Tibial nerve (tissue), 4 donors: Measurements from ENCODE around the gene DDX55.

Source experiments
- EP300 ChIP-seq, 2 donors: sonication (generic); formaldehyde crosslinking; IDR thresholded peaks; one replicate each; pipeline ENCODE4 v1.6.1; 2017; ENCODE audit warnings: antibody characterized with exemption in 2 of 2, mild to moderate bottlenecking in 1 of 2
- POLR2A ChIP-seq, 2 donors: fragments of 450-650 bp; IDR thresholded peaks; one replicate each; pipeline ENCODE4 v1.6.1; 2017; ENCODE audit warnings: antibody characterized with exemption in 2 of 2, mild to moderate bottlenecking in 2 of 2, moderate library complexity in 2 of 2
- TF ChIP-seq, protein P1 (sequence below), 5 experiments: fragments of 200-600 bp in 3 of 5; fragments of 450-650 bp in 2 of 5; sonication (generic) in 3 of 5; IDR thresholded peaks; one replicate each; pipeline ENCODE4 v1.5.1; 2016 to 2019; ENCODE audit warnings: antibody characterized with exemption in 5 of 5, mild to moderate bottlenecking in 3 of 5, moderate library complexity in 2 of 5

DNA sequence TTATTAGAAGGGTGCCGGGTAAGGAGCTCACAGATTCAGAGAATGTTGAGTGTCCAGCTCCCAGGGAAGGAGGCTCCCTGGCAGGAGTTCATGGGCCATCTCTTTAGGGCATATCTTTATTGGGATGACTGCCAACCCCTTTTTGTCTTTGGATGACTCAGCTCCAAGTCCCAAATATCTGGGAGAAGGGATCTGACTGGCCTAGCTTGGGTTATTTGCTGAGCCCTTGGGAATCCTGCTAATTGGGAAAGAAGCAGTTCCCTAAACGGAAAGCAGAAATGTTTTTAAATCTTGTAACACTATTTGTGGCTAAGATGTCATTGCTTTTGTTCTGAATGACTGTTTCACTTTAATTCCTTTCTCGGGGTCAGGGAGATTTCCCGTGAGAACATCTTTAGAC lies 12.6 kb downstream of the DDX55 start:
- TF ChIP-seq, protein P1, sequence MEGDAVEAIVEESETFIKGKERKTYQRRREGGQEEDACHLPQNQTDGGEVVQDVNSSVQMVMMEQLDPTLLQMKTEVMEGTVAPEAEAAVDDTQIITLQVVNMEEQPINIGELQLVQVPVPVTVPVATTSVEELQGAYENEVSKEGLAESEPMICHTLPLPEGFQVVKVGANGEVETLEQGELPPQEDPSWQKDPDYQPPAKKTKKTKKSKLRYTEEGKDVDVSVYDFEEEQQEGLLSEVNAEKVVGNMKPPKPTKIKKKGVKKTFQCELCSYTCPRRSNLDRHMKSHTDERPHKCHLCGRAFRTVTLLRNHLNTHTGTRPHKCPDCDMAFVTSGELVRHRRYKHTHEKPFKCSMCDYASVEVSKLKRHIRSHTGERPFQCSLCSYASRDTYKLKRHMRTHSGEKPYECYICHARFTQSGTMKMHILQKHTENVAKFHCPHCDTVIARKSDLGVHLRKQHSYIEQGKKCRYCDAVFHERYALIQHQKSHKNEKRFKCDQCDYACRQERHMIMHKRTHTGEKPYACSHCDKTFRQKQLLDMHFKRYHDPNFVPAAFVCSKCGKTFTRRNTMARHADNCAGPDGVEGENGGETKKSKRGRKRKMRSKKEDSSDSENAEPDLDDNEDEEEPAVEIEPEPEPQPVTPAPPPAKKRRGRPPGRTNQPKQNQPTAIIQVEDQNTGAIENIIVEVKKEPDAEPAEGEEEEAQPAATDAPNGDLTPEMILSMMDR (IDR thresholded peaks at IDR 0.05), result no peak
- TF ChIP-seq EP300 (IDR thresholded peaks at IDR 0.05), result no peak
- no peak for TF ChIP-seq POLR2A (IDR thresholded peaks at IDR 0.05)
